Measurements from ENCODE around the gene CHD3.

- no peak for TF ChIP-seq ASH2L (IDR thresholded peaks at IDR 0.05; ENCODE audit: borderline replicate concordance, low read depth)
- TF ChIP-seq, protein P1, sequence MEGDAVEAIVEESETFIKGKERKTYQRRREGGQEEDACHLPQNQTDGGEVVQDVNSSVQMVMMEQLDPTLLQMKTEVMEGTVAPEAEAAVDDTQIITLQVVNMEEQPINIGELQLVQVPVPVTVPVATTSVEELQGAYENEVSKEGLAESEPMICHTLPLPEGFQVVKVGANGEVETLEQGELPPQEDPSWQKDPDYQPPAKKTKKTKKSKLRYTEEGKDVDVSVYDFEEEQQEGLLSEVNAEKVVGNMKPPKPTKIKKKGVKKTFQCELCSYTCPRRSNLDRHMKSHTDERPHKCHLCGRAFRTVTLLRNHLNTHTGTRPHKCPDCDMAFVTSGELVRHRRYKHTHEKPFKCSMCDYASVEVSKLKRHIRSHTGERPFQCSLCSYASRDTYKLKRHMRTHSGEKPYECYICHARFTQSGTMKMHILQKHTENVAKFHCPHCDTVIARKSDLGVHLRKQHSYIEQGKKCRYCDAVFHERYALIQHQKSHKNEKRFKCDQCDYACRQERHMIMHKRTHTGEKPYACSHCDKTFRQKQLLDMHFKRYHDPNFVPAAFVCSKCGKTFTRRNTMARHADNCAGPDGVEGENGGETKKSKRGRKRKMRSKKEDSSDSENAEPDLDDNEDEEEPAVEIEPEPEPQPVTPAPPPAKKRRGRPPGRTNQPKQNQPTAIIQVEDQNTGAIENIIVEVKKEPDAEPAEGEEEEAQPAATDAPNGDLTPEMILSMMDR (IDR thresholded peaks at IDR 0.05 in 2 of 3, conservative IDR thresholded peaks at IDR 0.05 in 1 of 3; ENCODE audit: control insufficient read depth in 2 of 3, extremely low read depth in 1 of 3, insufficient read depth in 1 of 3, low read depth in 3 of 3, low read length in 3 of 3), result no peak
- TF ChIP-seq, protein P2, sequence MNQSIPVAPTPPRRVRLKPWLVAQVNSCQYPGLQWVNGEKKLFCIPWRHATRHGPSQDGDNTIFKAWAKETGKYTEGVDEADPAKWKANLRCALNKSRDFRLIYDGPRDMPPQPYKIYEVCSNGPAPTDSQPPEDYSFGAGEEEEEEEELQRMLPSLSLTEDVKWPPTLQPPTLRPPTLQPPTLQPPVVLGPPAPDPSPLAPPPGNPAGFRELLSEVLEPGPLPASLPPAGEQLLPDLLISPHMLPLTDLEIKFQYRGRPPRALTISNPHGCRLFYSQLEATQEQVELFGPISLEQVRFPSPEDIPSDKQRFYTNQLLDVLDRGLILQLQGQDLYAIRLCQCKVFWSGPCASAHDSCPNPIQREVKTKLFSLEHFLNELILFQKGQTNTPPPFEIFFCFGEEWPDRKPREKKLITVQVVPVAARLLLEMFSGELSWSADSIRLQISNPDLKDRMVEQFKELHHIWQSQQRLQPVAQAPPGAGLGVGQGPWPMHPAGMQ (IDR thresholded peaks at IDR 0.05; ENCODE audit: borderline replicate concordance), result no peak
- TF ChIP-seq E2F4 (IDR thresholded peaks at IDR 0.05; ENCODE audit: low read depth, low read length), result no peak
- TF ChIP-seq POLR2A (IDR thresholded peaks at IDR 0.05; ENCODE audit: low read depth, low read length), result no peak
- TF ChIP-seq NFYB (IDR thresholded peaks at IDR 0.05; ENCODE audit: insufficient read depth, low read depth, low read length), result no peak
- no peak for TF ChIP-seq NR2C1 (IDR thresholded peaks at IDR 0.05)
- TF ChIP-seq, protein P3, sequence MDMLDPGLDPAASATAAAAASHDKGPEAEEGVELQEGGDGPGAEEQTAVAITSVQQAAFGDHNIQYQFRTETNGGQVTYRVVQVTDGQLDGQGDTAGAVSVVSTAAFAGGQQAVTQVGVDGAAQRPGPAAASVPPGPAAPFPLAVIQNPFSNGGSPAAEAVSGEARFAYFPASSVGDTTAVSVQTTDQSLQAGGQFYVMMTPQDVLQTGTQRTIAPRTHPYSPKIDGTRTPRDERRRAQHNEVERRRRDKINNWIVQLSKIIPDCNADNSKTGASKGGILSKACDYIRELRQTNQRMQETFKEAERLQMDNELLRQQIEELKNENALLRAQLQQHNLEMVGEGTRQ (IDR thresholded peaks at IDR 0.05; ENCODE audit: borderline replicate concordance, low read depth, low read length), result no peak
- no peak for TF ChIP-seq CBX3 (IDR thresholded peaks at IDR 0.05; ENCODE audit: borderline replicate concordance, low read depth)
Measured at GRCh38 chr17:7916385-7916682, 27.7 kb downstream of the CHD3 start.

Measured in GM12878 (cell line).